Right lobe of liver (tissue), 6 donors: ENCODE data around the gene DBN1. TPM values are rescaled to one million over a fixed set of nuclear protein-coding genes. Genes with fewer than 3 reads are reported as not detected.

Source experiments
- ATAC-seq, 4 donors: fragments of 200-7000 bp; cut with Tn5 transposase; one replicate each; pipeline ENCODE4 v1.9.1; 2020; ENCODE audit warnings: mild to moderate bottlenecking in 4 of 4, moderate library complexity in 4 of 4
- DNase-seq, 3 donors: peaks; one replicate each; pipeline ENCODE4 v3.0.0-alpha.2; 2020
- H3K27ac ChIP-seq, 3 donors: fragments of 200-600 bp; one replicate each; pipeline ENCODE4 v1.8.0; 2022
- H3K27me3 ChIP-seq, 2 donors: fragments of 200-600 bp; one replicate each; pipeline ENCODE4 v1.8.0; 2022
- H3K36me3 ChIP-seq, 4 donors: fragments of 200-600 bp; sonication (generic) in 1 of 4; one replicate each; pipeline versions ENCODE4 v1.5.1 to v1.8.0; 2017 to 2022; ENCODE audit warnings: control low read depth in 1 of 4
- H3K4me1 ChIP-seq, 4 donors: fragments of 200-600 bp; sonication (generic) in 1 of 4; one replicate each; pipeline versions ENCODE4 v1.5.1 to v1.8.0; 2017 to 2022; ENCODE audit warnings: control low read depth in 1 of 4
- H3K4me3 ChIP-seq, 3 donors: fragments of 200-600 bp; one replicate each; pipeline ENCODE4 v1.8.0; 2022
- H3K9me3 ChIP-seq, 4 donors: fragments of 200-600 bp; sonication (generic) in 1 of 4; one replicate each; pipeline versions ENCODE4 v1.5.1 to v1.8.0; 2017 to 2022; ENCODE audit warnings: control low read depth in 1 of 4
- POLR2A ChIP-seq: fragments of 450-650 bp; IDR thresholded peaks from one replicate; pipeline ENCODE4 v1.6.1; 2017; ENCODE audit warnings: antibody characterized with exemption, mild to moderate bottlenecking
- WGBS: methylation state at CpG from one replicate; pipeline ENCODE4 v1.1.6; 2018; ENCODE audit warnings: low coverage, low lambda C conversion rate; ENCODE audit not compliant: insufficient coverage; ENCODE audit errors: missing lambda C conversion rate; 5-methylcytosine and 5-hydroxymethylcytosine counted together
- intact Hi-C, 2 donors: fragments of 100-400 bp; cut with DNase I; formaldehyde crosslinking; loops; one replicate each; pipeline versions ENCODE4 v1.11.2 to v1.14.1; 2022
- total RNA-seq, 6 experiments: library from RNA; depleted of rRNA in 2 of 6; stranded (reverse); fragments of >200 nt in 2 of 6; fragmentation: NEBNext Ultra II Directional in 3 of 6; extraction: Animal tissue kit (Norgen Biotek cat#: 25700) in 3 of 6; gene quantifications; one replicate each; pipeline versions ENCODE4 v1.1.0 to v1.2.4, GENCODE V29; 2016 to 2023
- TF ChIP-seq, protein P1 (sequence below), 4 donors: fragments of 200-600 bp in 3 of 4; fragments of 450-650 bp in 1 of 4; IDR thresholded peaks; one replicate each; pipeline versions ENCODE4 v1.5.1 to v1.8.0; 2016 to 2022; ENCODE audit warnings: antibody characterized with exemption in 4 of 4, mild to moderate bottlenecking in 2 of 4
- donor health status: DM: no; HTN: yes; CAD: no.
- donor health status: DM: no; HTN: no; CAD: no.
- donor health status: DM: no; HTN: no; CAD: no.
- donor health status: DM: no; HTN: yes; CAD: no.
- donor health status: DM: no; HTN: yes; CAD: no.

Gene DBN1
- total RNA-seq, 6 experiments from 2014 or later: 1.1 to 4.6 (median 3.1) TPM

- H3K27ac ChIP-seq: no peak overlapping the region
- no CpG with 5 or more reads among the region's 17 CpGs for WGBS
- TF ChIP-seq POLR2A: no peak
- TF ChIP-seq, protein P1, sequence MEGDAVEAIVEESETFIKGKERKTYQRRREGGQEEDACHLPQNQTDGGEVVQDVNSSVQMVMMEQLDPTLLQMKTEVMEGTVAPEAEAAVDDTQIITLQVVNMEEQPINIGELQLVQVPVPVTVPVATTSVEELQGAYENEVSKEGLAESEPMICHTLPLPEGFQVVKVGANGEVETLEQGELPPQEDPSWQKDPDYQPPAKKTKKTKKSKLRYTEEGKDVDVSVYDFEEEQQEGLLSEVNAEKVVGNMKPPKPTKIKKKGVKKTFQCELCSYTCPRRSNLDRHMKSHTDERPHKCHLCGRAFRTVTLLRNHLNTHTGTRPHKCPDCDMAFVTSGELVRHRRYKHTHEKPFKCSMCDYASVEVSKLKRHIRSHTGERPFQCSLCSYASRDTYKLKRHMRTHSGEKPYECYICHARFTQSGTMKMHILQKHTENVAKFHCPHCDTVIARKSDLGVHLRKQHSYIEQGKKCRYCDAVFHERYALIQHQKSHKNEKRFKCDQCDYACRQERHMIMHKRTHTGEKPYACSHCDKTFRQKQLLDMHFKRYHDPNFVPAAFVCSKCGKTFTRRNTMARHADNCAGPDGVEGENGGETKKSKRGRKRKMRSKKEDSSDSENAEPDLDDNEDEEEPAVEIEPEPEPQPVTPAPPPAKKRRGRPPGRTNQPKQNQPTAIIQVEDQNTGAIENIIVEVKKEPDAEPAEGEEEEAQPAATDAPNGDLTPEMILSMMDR (IDR thresholded peaks at IDR 0.05): no peak
Observed at GRCh38 chr5:177452688-177453638, 20.5 kb downstream of the DBN1 start.

GRCh38 chr5:177450667-177451424 is 22.6 kb downstream of the DBN1 start:
- Histone ChIP-seq H3K4me1 (peaks cover 0 to 24% (median 4%) of the 10 kb centered on the region in 4 donors), H3K9me3 (no peaks in the 10 kb centered on the region), H3K27me3 (no peaks in the 10 kb centered on the region), H3K36me3 (no peaks in the 10 kb centered on the region), H3K27ac (no peak overlapping the region), H3K4me3 (no peak overlapping the region)
- ATAC-seq (no peak), DNase-seq (no peak)
- TF ChIP-seq, protein P1 (IDR thresholded peaks at IDR 0.05): no peak
- no peak for TF ChIP-seq POLR2A
- 93% methylated on average over 2 of the region's 10 CpGs for whole genome bisulfite sequencing
- intact Hi-C loops: loop anchor here (5.0 to 10.0 kb wide), 3 partner anchors 54 to 136 kb away; partner anchors contain the start of gene MXD3 (in 1 of the 2)

More at GRCh38 chr5:177452688-177453638, 20.5 kb downstream of the DBN1 start:
- H3K36me3 ChIP-seq: no peaks in the 10 kb centered on the region
- no peaks in the 10 kb centered on the region for H3K27me3 ChIP-seq
- intact Hi-C loops: loop anchor here (5.0 to 10.0 kb wide), 3 partner anchors 56 to 138 kb away; partner anchors contain the start of gene MXD3 (in 1 of the 2)
- no peaks in the 10 kb centered on the region for H3K9me3 ChIP-seq
- H3K4me1 ChIP-seq: peaks cover 0 to 12% (median 3%) of the 10 kb centered on the region in 4 donors
- ATAC-seq (no peak), DNase-seq (peak in 1 of 3 donors; percentile 56)
- no peak overlapping the region for H3K4me3 ChIP-seq

- Histone ChIP-seq H3K9me3 (no peaks in the 10 kb centered on the region), H3K27ac (no peak overlapping the region), H3K4me3 (no peak overlapping the region), H3K36me3 (no peaks in the 10 kb centered on the region), H3K4me1 (peaks cover 0 to 24% (median 4%) of the 10 kb centered on the region in 4 donors), H3K27me3 (no peaks in the 10 kb centered on the region)
- intact Hi-C loops: loop anchor here (5.0 to 10.0 kb wide), 3 partner anchors 52 to 135 kb away; partner anchors contain the start of gene MXD3 (in 1 of the 2)
- no peak for TF ChIP-seq POLR2A
- TF ChIP-seq, protein P1 (IDR thresholded peaks at IDR 0.05): no peak
- ATAC-seq: no peak
- DNase-seq: no peak
- WGBS: 95% methylated on average over 3 of the region's 18 CpGs
Observed at GRCh38 chr5:177449140-177450061, 24.0 kb downstream of the DBN1 start.
